CD4-positive, alpha-beta T cell treated with Interferon alpha-2 for 1 hour (primary cell): ENCODE measurements around the gene SNX5.
A peak's percentile ranks its signal among the peaks of the same experiment; 100 is the strongest.
"Not testable (repeated sequence)": the region's sequence is repeated elsewhere in the genome, so short reads cannot be mapped to it uniquely, and the experiment has no call there.

ENCODE experiments used
- DNase-seq, 2 donors: peaks; one replicate each; pipeline ENCODE4 v3.0.0-alpha.2; 2020 to 2022

The SNX5 gene

GRCh38 chr20:17992847-17993513, 24.4 kb upstream of the SNX5 start:
- no peak for DNase-seq

- no peak for DNase-seq
These were observed 23.6 kb upstream of the SNX5 start for GRCh38 chr20:17992224-17992637.

DNA sequence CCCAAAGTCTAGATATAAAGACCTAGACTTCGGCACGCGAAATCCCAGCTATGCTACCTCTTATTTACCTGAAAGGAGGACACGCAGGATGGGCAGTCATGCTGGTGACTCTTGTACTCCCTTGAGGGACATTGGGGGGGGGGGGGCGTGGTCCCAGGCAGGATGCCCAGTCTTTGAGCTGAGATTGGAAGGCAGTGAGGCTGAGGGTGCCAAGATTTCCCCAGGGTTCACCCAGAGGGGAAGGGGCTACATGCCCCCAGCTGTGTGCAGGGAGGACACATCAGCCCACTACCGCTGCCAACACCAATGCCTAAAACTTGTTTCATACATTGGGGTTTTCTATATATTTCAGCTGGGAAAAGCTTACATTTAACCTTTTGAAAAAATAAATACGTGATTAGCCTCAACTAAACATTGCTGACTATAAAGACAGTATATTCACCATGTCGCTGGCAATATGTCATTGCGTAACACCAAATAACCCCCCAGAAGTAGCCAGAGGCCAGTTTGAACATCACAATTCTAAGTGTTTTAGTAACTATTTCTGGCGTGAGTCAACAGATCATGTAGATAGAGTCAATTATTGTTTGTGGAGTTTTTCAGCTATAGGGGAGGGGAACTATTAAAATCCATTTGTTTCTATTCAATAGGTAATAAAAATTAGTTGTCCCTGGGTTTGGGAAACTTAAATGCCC, 21.8 kb upstream of the SNX5 start:
- DNase-seq = no peak

- DNase-seq = peak in 1 of 2 donors; percentile 20
These were observed 19.4 kb upstream of the SNX5 start for GRCh38 chr20:17987988-17988387.

GRCh38 chr20:17985388-17986018, 16.9 kb upstream of the SNX5 start:
- no peak for DNase-seq

GRCh38 chr20:17976305-17976704, 7.7 kb upstream of the SNX5 start:
- no peak for DNase-seq

DNA sequence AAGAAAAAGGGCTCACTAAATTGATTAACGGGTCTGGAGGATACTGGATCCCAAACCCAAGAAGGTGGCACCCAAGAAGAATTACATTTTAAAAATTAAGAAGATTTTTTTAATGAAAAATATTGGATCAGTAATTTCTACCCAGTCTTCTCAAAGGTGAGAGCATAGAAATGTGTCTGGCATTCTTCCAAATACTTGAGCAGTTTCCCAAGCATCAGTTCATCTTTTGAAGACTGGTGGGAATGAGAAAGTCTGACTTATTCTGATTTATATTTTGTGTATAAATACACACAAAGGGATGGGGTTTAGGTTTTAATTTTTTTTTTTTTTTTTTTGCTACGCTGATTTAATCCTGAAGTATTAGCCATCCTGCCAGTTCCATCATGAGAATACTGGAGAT, 3.5 kb upstream of the SNX5 start:
- DNase-seq = no peak

- no peak for DNase-seq
These were observed 2.9 kb upstream of the SNX5 start for GRCh38 chr20:17971300-17972013.

DNA sequence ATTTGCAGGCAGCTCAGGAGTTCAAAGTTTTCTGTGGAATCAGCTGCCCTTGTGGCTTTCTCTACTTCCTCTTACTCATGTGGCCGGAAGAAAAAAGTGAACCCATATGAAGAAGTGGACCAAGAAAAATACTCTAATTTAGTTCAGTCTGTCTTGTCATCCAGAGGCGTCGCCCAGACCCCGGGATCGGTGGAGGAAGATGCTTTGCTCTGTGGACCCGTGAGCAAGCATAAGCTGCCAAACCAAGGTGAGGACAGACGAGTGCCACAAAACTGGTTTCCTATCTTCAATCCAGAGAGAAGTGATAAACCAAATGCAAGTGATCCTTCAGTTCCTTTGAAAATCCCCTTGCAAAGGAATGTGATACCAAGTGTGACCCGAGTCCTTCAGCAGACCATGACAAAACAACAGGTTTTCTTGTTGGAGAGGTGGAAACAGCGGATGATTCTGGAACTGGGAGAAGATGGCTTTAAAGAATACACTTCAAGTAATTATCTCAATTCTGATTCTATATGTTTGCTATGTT, 1.4 kb upstream of the SNX5 start:
- DNase-seq = peak; percentile 31 to 60

DNA sequence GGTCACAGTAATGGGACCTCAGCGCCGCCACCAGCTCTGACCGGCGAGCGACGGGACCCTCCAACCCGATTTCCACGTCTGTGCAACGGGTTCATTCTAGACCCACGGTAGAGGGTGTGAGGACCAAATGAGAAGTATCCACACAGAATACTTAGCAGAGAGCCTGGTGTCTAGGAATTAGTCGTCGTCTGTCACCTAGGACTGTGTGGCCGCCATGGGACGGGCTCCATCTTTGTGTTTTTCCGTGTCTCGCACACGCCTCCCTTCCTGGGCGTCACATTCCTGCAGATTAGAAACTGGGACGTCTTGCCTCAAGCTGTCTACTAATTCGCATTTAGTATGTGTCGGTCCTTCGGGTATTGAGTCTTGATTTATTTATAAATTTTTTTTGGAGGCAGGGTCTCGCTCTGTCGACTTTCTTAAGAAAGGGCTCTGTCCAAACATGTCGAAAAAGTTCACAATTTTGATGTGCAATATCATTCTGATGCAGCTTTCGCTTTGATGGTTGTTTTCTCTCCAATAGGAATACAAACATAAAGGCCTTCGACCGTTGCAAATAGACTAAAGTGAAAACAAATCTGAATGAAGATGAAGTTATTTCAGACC, 787 bp upstream of the SNX5 start:
- DNase-seq = peak in 1 of 2 donors; percentile 43

DNA sequence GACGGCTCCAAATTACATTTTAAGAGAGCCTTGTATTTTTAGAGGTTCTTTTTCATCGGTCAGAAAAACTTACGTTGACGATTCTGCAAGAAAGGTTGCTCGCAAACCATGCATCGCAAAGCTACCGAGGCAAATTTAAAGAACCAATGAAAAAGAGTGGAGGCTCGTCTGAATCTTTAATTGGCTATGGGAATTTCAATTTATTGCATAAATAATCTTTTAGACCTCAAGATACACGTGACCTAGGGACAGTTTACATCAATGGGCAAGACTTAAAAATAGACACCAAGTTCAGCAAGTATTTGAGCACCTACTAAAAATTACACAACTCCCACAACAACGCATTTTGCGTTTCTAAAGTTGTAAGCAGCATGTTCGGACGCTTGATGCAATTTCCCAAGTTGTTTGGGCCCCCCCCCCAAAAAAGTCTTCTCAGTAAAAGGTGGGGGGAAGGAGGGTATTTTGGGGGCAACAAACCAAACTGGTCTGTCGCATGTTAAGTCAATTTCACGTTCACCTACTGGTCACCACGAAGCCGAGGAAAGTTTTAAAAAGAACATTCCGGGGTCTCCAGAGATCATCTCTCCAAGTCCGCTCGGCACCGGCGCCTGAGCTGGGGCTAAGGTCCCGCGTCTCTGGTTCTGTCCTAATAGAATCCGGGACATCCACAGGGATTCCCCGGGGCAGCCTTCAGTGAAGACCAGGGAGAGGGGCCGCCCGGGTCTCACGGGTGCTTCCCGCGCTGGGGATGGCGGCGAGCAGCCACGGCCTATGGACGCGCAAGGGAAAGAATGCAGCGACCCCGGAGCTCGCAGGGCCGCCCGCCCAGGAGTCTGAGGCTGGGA, 851 bp downstream of the SNX5 start:
- DNase-seq = peak in 1 of 2 donors; percentile 42

- peak in 1 of 2 donors; percentile 64 for DNase-seq
These were observed 1.9 kb downstream of the SNX5 start for GRCh38 chr20:17966432-17967310.

GRCh38 chr20:17965042-17965697, 3.4 kb downstream of the SNX5 start:
- DNase-seq = peak in 1 of 2 donors; percentile 32

DNA sequence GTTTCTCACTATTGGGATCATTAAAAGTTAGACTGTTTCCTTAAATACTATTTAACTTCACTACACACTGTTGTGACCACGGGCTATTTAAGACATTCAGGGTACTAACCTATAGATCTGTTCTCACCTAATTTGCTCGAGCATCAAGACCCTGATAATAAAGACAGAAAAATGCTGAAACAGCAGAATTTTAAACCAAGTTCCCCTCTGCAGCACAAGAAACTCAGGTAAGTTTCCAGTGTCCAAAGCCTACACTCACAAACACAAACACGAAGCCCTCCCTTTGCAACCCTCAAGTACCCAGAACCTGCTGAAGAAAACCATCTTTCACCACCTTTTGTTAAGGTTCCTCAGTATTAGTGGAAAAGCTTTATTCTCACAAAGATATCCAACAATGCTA, 4.0 kb downstream of the SNX5 start:
- no peak for DNase-seq

GRCh38 chr20:17964073-17964472, 4.5 kb downstream of the SNX5 start:
- no peak for DNase-seq

- DNase-seq = no peak
These were observed 5.3 kb downstream of the SNX5 start for GRCh38 chr20:17963114-17963897.

GRCh38 chr20:17961587-17961940, 7.0 kb downstream of the SNX5 start:
- no peak for DNase-seq

DNA sequence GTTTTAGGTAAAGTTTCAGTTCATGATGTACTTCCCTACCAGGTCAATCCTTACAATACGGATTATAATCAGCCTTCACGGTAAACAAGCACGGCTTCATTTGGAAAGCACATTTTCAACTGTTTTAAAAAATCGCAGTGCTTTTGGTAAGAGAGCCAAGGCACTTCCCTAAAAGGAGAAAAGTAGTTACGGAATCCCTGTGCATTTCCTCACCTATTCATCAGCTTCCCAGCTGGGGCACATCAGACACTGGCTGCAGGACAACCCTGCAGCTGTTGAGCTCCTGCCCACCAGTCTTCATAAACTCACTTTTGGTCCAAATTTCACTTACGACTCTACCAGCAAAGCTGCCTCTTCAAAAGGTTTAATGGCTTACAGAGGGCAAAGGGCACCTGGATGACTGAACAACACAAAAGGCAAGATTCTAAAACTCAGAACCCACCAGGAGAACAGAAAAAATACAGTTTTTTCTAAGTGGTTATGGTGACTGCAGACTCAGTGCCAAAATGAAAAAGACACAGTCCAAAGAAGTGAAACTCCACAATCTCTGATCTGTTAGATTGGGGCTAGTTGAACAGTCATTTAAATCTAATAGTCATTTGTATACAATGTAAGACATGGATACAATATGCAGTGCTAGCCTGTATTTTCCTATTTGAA, 7.5 kb downstream of the SNX5 start:
- no peak for DNase-seq

DNA sequence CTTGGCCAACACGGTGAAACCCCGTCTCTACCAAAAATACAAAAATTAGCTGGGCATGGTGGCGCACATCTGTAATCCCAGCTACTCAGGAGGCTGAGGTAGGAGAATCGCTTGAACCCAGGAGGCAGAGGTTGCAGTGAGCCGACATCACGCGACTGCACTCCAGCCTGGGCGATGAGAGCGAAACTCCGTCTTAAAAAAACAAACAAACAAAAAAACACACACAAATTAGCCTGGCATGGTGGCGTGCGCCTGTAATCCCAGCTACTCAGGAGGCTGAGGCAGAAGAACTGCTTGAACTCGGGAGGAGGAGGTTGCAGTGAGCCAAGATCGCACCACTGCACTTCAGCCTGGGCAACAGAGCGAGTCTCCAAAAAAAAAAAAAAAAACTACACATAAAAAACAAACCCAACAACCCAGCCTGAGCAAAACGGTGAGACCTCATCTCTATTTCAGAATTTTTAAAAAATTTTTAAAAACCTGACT, 8.2 kb downstream of the SNX5 start:
- not testable (repeated sequence) for DNase-seq
